Measurements from ENCODE around the gene NRG3.

NRG3 gene

DNA sequence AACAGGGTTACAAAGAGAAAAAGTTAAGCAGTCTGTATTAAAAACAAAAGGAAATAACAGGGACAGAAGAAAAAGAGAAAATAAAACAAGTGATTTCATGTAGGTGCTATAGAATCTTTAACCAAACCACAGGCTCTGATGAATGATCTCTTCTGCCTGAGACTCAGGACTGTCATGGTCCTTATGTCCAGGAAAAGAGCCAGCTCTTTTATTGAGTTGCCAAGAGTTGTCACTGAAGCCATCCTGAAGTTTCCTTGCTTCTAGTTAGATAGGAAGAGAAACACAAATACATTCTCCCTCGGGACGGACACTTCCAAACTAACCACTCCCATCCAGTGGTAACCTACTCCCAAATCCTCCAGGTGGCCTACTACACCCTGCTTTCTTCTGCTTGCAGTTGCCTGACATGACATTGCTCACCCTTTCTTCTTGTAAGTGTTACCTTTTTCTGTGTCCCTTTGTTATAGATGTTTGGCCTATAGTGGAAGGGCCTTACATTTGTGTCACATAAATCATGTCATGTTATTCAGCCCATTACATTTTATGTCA, 346.7 kb downstream of the NRG3 start:
- no peaks in the 10 kb centered on the region for H3K4me1 ChIP-seq (ENCODE audit: insufficient read depth, insufficient read length)

DNA sequence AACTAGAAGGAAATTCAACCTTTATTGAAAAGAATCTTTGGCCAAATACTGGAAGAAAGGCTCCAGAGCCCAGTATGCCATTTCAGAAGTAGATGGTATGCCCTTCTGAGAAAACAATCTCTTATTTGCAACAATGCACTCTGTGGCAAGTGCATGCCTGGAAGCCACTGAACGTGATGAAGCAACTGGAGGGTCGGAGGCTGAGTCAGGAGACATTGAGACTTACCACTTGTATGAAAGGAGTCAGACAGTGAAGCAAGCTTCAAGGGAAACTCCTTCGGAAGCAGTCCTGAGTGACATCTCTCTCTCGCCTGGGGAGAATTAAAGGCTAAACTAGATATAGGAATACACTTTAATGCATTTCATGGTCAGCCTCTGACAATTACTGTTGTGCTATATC, 353.7 kb downstream of the NRG3 start:
- Histone ChIP-seq H3K27me3 (ENCODE audit: insufficient read depth, insufficient read length) (no peaks in the 10 kb centered on the region), H3K9ac (ENCODE audit: insufficient read length, low read depth) (no peak overlapping the region), H3K4me1 (ENCODE audit: insufficient read depth, insufficient read length) (no peaks in the 10 kb centered on the region), H3K9me3 (ENCODE audit: insufficient read depth, low read length) (no peaks in the 10 kb centered on the region), H3K36me3 (ENCODE audit: insufficient read depth, insufficient read length, low read length) (no peaks in the 10 kb centered on the region), H3K4me3 (ENCODE audit: insufficient read length, low read depth) (no peak overlapping the region)
- no peak for TF ChIP-seq ZNF274 (IDR thresholded peaks at IDR 0.05; ENCODE audit: low read depth, low read length)
- no peak for TF ChIP-seq SUZ12 (IDR thresholded peaks at IDR 0.05; ENCODE audit: extremely low read depth, insufficient read depth, insufficient read length)
- no peak for TF ChIP-seq YY1 (IDR thresholded peaks at IDR 0.05; ENCODE audit: insufficient read depth, insufficient read length)
- DNase-seq (ENCODE audit: low read depth, low spot score): no peak

More for the DNA sequence above, 346.7 kb downstream of the NRG3 start:
- Histone ChIP-seq H3K36me3 (ENCODE audit: insufficient read depth, insufficient read length, low read length) (no peaks in the 10 kb centered on the region), H3K9me3 (ENCODE audit: insufficient read depth, low read length) (no peaks in the 10 kb centered on the region), H3K27me3 (ENCODE audit: insufficient read depth, insufficient read length) (no peaks in the 10 kb centered on the region), H3K4me3 (ENCODE audit: insufficient read length, low read depth) (no peak overlapping the region), H3K9ac (ENCODE audit: insufficient read length, low read depth) (no peak overlapping the region)
- DNase-seq (ENCODE audit: low read depth, low spot score): no peak
- TF ChIP-seq YY1 (IDR thresholded peaks at IDR 0.05; ENCODE audit: insufficient read depth, insufficient read length) (no peak), ZNF274 (IDR thresholded peaks at IDR 0.05; ENCODE audit: low read depth, low read length) (no peak), SUZ12 (IDR thresholded peaks at IDR 0.05; ENCODE audit: extremely low read depth, insufficient read depth, insufficient read length) (no peak)

GRCh38 chr10:82234173-82234572, 359.2 kb downstream of the NRG3 start:
- TF ChIP-seq YY1 (IDR thresholded peaks at IDR 0.05; ENCODE audit: insufficient read depth, insufficient read length): no peak
- TF ChIP-seq SUZ12 (IDR thresholded peaks at IDR 0.05; ENCODE audit: extremely low read depth, insufficient read depth, insufficient read length): no peak
- TF ChIP-seq ZNF274 (IDR thresholded peaks at IDR 0.05; ENCODE audit: low read depth, low read length): no peak
- H3K4me3 ChIP-seq (ENCODE audit: insufficient read length, low read depth): no peak overlapping the region
- DNase-seq (ENCODE audit: low read depth, low spot score): no peak
- no peaks in the 10 kb centered on the region for H3K4me1 ChIP-seq (ENCODE audit: insufficient read depth, insufficient read length)
- no peak overlapping the region for H3K9ac ChIP-seq (ENCODE audit: insufficient read length, low read depth)
- H3K36me3 ChIP-seq (ENCODE audit: insufficient read depth, insufficient read length, low read length): no peaks in the 10 kb centered on the region
- no peaks in the 10 kb centered on the region for H3K27me3 ChIP-seq (ENCODE audit: insufficient read depth, insufficient read length)
- no peaks in the 10 kb centered on the region for H3K9me3 ChIP-seq (ENCODE audit: insufficient read depth, low read length)

- no peak for TF ChIP-seq ZNF274 (IDR thresholded peaks at IDR 0.05; ENCODE audit: low read depth, low read length)
- no peak for TF ChIP-seq YY1 (IDR thresholded peaks at IDR 0.05; ENCODE audit: insufficient read depth, insufficient read length)
- no peak for TF ChIP-seq SUZ12 (IDR thresholded peaks at IDR 0.05; ENCODE audit: extremely low read depth, insufficient read depth, insufficient read length)
- Histone ChIP-seq H3K9ac (ENCODE audit: insufficient read length, low read depth) (no peak overlapping the region), H3K4me3 (ENCODE audit: insufficient read length, low read depth) (no peak overlapping the region), H3K9me3 (ENCODE audit: insufficient read depth, low read length) (no peaks in the 10 kb centered on the region), H3K27me3 (ENCODE audit: insufficient read depth, insufficient read length) (no peaks in the 10 kb centered on the region), H3K36me3 (ENCODE audit: insufficient read depth, insufficient read length, low read length) (no peaks in the 10 kb centered on the region), H3K4me1 (ENCODE audit: insufficient read depth, insufficient read length) (no peaks in the 10 kb centered on the region)
- no peak for DNase-seq (ENCODE audit: low read depth, low spot score)
Measured at GRCh38 chr10:82236084-82236731, 361.2 kb downstream of the NRG3 start.

DNA sequence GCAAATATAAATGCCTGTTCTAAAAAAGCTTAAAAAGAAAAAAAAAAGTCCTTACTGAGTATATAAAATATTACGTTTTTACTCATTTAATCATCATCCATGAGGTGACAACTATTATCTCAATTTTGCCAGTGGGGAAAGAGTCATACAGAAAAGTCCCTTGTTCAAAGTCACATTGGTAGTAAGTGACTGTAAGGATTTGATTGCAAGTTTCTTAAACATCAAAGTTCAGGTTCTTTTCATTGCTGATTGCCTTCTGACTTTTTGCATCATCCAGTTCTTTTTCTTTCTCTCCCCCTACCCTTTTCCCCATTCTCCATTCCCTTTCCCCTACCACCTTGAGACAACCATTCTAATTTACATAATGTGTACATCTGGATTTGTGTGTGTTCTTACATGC, 363.3 kb downstream of the NRG3 start:
- H3K27me3 ChIP-seq (ENCODE audit: insufficient read depth, insufficient read length): no peaks in the 10 kb centered on the region
- no peaks in the 10 kb centered on the region for H3K36me3 ChIP-seq (ENCODE audit: insufficient read depth, insufficient read length, low read length)
- H3K9me3 ChIP-seq (ENCODE audit: insufficient read depth, low read length): no peaks in the 10 kb centered on the region
- no peak overlapping the region for H3K4me3 ChIP-seq (ENCODE audit: insufficient read length, low read depth)
- TF ChIP-seq SUZ12 (IDR thresholded peaks at IDR 0.05; ENCODE audit: extremely low read depth, insufficient read depth, insufficient read length): no peak
- no peak for TF ChIP-seq YY1 (IDR thresholded peaks at IDR 0.05; ENCODE audit: insufficient read depth, insufficient read length)
- no peak for TF ChIP-seq ZNF274 (IDR thresholded peaks at IDR 0.05; ENCODE audit: low read depth, low read length)
- no peak overlapping the region for H3K9ac ChIP-seq (ENCODE audit: insufficient read length, low read depth)
- H3K4me1 ChIP-seq (ENCODE audit: insufficient read depth, insufficient read length): no peaks in the 10 kb centered on the region
- DNase-seq (ENCODE audit: low read depth, low spot score): no peak

DNA sequence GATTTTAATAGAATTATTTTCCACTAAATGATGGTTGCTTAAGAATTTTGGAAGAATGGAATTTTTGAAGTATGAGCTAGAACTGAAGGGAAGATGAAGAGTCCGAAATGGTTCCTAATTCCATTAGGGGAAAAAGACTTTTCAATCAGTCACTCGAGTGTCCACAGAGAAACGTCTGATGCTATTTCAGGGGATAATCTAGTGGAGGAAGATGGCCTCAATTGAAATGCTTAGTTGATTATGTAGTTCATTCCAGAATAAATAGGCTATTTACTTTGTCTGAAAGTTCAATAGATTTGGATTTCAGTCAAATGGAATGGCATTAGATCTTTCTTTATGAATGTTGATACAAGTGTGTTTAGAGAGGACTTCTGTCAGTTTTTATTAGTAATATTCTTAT, 365.4 kb downstream of the NRG3 start:
- Histone ChIP-seq H3K9me3 (ENCODE audit: insufficient read depth, low read length) (no peaks in the 10 kb centered on the region), H3K36me3 (ENCODE audit: insufficient read depth, insufficient read length, low read length) (no peaks in the 10 kb centered on the region), H3K9ac (ENCODE audit: insufficient read length, low read depth) (no peak overlapping the region), H3K4me1 (ENCODE audit: insufficient read depth, insufficient read length) (no peaks in the 10 kb centered on the region), H3K4me3 (ENCODE audit: insufficient read length, low read depth) (no peak overlapping the region), H3K27me3 (ENCODE audit: insufficient read depth, insufficient read length) (no peaks in the 10 kb centered on the region)
- no peak for DNase-seq (ENCODE audit: low read depth, low spot score)
- no peak for TF ChIP-seq ZNF274 (IDR thresholded peaks at IDR 0.05; ENCODE audit: low read depth, low read length)
- no peak for TF ChIP-seq SUZ12 (IDR thresholded peaks at IDR 0.05; ENCODE audit: extremely low read depth, insufficient read depth, insufficient read length)
- no peak for TF ChIP-seq YY1 (IDR thresholded peaks at IDR 0.05; ENCODE audit: insufficient read depth, insufficient read length)

DNA sequence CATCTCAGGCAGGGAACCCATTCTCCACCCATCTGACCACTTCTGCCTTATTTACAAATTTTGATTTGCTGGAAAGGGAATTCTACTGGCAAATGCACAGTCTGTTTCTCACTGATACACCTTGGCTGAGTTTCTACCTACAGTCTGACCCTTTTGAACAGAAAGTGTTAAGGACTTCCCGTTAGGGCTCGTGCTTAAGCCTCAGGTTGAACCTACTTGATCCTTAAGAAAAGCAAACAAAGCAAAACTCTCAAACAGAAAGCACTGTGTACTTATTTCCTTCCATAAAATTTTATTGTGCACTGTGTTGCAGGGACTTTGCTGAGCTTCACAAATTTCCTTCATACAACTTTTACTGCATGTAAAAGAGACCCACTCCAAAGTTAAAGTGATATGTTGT, 367.8 kb downstream of the NRG3 start:
- no peak for DNase-seq (ENCODE audit: low read depth, low spot score)
- Histone ChIP-seq H3K9me3 (ENCODE audit: insufficient read depth, low read length) (no peaks in the 10 kb centered on the region), H3K4me1 (ENCODE audit: insufficient read depth, insufficient read length) (no peaks in the 10 kb centered on the region), H3K27me3 (ENCODE audit: insufficient read depth, insufficient read length) (no peaks in the 10 kb centered on the region), H3K36me3 (ENCODE audit: insufficient read depth, insufficient read length, low read length) (no peaks in the 10 kb centered on the region), H3K9ac (ENCODE audit: insufficient read length, low read depth) (no peak overlapping the region), H3K4me3 (ENCODE audit: insufficient read length, low read depth) (no peak overlapping the region)
- no peak for TF ChIP-seq SUZ12 (IDR thresholded peaks at IDR 0.05; ENCODE audit: extremely low read depth, insufficient read depth, insufficient read length)
- TF ChIP-seq YY1 (IDR thresholded peaks at IDR 0.05; ENCODE audit: insufficient read depth, insufficient read length): no peak
- no peak for TF ChIP-seq ZNF274 (IDR thresholded peaks at IDR 0.05; ENCODE audit: low read depth, low read length)

Data from NT2/D1 (cell line).